GM19193 (cell line): Measurements from ENCODE around the gene UBE3B.

Source experiments
- POLR2A ChIP-seq: IDR thresholded peaks from 4 replicates; pipeline ENCODE4 v1.6.1; 2011; ENCODE audit not compliant: insufficient read depth, insufficient read length; ENCODE audit errors: extremely low read depth

The UBE3B gene

GRCh38 chr12:109573914-109574244, 96.4 kb downstream of the UBE3B start:
- TF ChIP-seq POLR2A, result no peak

GRCh38 chr12:109575683-109576082, 98.2 kb downstream of the UBE3B start:
- TF ChIP-seq POLR2A, result no peak

- no peak for TF ChIP-seq POLR2A
These were observed 99.9 kb downstream of the UBE3B start for GRCh38 chr12:109577311-109577710.

GRCh38 chr12:109578330-109578927, 101.0 kb downstream of the UBE3B start:
- no peak for TF ChIP-seq POLR2A

GRCh38 chr12:109579639-109580038, 102.2 kb downstream of the UBE3B start:
- TF ChIP-seq POLR2A, result no peak

- no peak for TF ChIP-seq POLR2A
These were observed 102.8 kb downstream of the UBE3B start for GRCh38 chr12:109580272-109580671.

- TF ChIP-seq POLR2A, result no peak
These were observed 103.4 kb downstream of the UBE3B start for GRCh38 chr12:109580684-109581333.

GRCh38 chr12:109581334-109581691, 103.9 kb downstream of the UBE3B start:
- no peak for TF ChIP-seq POLR2A

- TF ChIP-seq POLR2A, result no peak
These were observed 104.4 kb downstream of the UBE3B start for GRCh38 chr12:109581856-109582255.

GRCh38 chr12:109582636-109583035, 105.2 kb downstream of the UBE3B start:
- no peak for TF ChIP-seq POLR2A

- TF ChIP-seq POLR2A, result no peak
These were observed 106.3 kb downstream of the UBE3B start for GRCh38 chr12:109583733-109584132.
